NCI-H524 treated with DMSO at 0.1 percent for 48 hours (cell line): ENCODE measurements around the gene PCDH1.
A peak's percentile ranks its signal among the peaks of the same experiment; 100 is the strongest.
"Not testable (repeated sequence)": the region's sequence is repeated elsewhere in the genome, so short reads cannot be mapped to it uniquely, and the experiment has no call there.

ENCODE experiments used
- DNase-seq: peaks from one replicate; lab custom pipeline; 2025; lab: John Stamatoyannopoulos, UW

PCDH1 gene

DNA sequence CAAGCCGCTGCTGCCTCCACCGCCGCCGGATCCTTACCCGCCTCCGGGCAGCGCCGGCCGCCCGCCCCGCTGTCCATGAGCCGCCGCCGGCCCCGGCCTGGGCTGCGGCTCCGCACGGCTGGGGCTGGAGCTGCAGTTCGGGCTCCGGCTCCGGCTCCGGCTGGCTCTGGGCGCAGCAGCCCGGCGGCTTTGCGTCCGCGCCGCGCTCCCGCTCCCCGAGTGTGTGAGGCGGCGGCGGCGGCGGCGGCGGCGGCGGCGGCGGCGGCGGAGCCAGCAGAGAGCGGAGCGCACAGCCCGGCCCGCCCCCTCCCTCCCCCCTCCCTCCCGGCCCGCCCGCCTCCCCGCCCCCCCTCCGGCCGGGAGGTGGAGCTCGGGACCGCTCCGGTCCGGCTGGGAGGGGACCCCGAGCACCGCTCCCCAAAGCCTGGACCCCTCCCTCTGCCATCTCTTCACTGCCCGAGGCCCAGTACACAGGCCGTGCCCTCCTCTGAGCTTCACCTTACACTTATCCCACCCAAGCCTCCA is at the start of gene PCDH1:
Gene PCDH1 (minus strand): TSS at position 225 of the 525 bp plus-strand sequence. CDS start 148 bp downstream, at position 77.
- no peak for DNase-seq

DNA sequence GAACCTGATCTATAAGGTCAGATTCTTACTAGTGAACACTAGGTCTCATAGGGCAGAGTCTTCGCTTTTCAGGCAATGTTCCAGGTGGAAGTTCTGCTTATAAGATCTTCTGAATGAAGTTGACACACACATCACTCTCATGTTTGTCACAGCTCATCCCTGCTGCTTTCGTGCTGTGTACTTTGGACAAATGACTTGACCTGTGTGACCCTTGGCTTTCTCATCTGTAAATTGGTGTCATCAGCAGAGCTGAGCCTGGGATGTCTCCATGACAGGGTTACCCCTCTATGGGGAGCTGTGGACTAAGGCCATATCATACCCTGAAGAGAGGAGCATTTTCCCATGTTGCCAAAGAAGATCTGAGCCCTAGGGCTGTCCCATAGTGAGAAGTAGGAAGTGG is 48.2 kb upstream of the PCDH1 start:
- no peak for DNase-seq

DNA sequence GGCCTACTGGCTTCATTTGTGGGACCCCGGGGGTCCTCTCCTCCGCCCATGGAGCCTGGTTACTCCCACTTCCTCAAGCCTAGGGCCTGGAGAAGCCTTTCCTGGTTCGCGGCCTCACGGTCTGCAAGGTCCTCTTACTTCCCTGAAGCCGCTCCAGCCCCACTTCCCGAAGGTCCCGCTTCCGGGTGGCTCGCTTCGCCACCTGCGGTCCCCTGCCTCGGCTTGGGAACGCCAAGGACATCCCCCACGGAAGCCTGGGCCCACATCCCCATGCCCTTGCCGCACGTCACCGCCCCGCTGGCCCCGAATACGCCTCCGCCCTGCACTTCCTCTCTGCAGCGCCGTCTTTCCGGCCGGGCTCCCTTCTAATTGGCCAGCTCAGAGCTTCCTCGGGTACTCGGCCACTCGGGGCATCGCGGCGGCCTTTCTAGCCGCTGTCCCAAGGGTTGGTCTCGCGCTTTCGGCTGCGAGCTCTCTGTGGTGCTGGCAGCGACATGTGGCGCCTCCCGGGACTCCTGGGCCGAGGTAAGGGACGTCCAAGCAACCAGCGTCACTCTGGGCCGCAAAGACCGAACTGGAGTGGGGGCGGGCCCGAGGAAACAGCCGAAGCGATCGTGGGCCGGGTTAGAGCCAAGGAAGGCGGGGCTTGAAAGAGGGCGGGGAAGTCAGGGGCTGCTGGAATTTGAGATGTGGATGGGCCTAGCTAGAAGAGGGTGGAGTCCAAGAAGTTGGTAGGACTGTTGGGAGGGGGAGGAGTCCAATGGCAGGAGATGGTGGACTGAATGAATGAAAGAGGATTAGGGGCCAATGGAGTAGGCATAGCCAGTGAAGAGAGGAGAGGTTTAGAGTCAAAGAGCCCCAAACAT is 45.5 kb upstream of the PCDH1 start, which contains the start of gene DELE1:
Gene DELE1 (plus strand): TSS at position 424 of the 866 bp plus-strand sequence. CDS start 71 bp downstream, at position 495.
- DNase-seq = peak; percentile 70

DNA sequence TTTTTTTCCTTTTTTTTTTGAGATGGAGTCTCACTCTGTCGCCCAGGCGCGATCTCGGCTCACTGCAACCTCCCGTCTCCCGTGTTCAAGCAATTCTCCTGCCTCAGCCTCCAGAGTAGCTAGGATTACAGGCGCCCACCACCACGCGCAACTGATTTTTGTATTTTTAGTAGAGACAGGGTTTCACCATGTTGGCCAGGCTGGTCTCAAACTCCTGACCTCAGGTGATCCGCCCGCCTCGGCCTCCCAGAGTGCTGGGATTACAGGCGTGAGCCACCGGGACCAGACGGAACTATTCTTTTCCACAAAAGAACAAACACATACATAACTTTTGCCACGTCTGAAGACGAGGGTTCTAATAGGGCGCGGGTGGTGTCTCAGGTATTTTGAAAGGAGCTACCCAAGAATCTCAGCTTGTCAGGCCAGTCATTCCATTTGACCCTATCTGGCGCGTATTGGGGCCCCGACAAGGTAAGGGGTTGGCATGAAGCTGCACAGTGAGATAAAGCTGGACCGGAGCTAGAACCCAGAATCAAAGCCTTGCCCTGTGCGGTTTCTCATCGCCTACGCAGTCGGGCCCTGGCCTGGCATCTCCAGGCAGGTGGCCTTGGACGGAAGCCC is 44.7 kb upstream of the PCDH1 start:
- not testable (repeated sequence) for DNase-seq

DNA sequence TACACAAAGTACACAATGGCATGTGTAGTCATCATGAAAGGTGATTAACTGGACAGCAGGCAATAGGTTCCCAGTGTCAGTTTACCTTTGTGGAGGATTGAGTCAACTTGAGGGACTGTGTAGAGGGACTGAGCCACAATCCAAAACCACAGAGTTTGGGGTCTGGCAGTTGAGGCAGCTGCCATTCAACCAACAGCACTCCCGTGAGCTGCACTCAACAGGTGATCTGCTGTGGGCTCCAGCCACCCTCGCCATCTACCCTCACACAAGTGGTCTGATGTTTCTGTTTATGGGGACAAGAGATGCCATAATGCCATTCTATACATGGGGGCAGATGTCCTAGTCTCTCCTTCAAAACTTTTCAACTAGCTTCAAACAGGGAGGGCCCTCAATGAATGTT is 42.6 kb upstream of the PCDH1 start:
- no peak for DNase-seq

- no peak for DNase-seq
Observed at GRCh38 chr5:141919218-141920119, 41.3 kb upstream of the PCDH1 start.

GRCh38 chr5:141917760-141918159 is 39.5 kb upstream of the PCDH1 start:
- DNase-seq = no peak

DNA sequence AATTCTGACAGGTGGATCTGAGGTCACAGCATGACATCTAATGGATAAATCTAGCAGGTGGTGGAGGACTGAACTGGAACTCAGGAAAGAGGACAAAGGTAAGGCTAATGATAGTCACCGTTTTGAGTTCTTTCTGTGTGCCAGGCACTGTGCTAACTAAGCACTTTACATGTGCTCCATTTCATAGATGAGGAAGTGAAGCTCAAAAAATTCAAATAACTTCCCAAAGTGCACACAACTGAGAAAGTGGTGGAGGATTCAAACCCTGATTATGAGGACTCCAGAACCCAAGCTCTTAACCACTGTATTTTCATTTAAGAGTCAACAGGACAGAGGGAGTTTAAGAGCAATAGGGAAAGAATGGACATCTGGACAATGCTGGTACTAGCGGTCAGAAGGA is 38.3 kb upstream of the PCDH1 start:
- no peak for DNase-seq

DNA sequence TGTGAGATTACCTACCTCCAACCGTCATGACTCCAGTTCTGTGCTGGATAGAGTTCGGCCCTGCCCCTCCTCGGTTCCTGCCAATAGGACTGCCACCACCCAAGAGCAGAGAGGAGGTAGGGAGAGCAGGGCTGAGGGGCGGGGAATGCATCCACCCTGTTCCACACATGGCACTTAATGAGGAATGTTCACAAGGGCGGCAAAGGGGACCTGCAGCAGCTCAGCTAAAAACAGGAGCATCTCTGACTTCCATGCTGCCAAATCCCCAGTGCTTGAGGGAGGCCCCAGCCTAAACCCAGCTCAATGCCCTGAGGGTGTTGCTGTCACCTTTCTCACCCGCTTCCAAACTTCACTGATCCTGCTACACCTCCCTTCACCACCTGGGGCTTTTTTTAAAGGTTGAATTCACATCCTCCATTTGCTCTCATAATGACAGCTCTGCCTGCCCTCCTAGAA is 37.7 kb upstream of the PCDH1 start:
- no peak for DNase-seq

GRCh38 chr5:141914797-141915196 is 36.6 kb upstream of the PCDH1 start:
- DNase-seq = no peak

GRCh38 chr5:141914199-141914743 is 36.1 kb upstream of the PCDH1 start:
- DNase-seq = no peak

DNA sequence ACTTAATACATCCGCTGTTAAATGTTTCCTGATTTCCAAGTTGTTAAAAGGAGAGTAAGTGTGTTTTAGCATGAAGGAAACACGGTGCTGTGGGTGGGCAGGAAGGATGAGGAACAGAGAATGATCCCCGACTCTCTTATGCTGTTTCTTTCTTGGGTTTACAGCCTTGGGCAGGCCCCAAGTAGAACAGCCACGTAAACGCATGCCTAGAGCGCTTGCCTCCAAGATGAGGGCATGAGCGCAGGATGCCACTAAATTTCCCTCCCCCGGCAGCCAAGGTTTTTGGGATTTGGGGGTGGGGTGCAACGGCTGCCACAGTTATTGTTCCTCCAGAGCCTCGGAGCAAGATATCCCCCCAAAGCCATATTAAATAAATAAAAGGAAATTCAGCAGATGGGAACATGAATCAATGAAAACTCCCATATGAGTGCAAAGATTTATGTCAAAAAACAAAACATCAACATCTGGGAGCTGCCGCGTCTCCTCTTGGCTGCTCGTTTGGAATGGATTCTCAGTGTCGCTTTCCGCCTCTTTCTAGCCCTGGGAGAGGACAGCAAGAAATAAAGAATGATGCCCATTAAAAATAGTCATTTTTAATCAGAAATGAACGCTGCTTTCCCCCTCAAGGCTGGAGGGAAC is 35.5 kb upstream of the PCDH1 start:
- no peak for DNase-seq

DNA sequence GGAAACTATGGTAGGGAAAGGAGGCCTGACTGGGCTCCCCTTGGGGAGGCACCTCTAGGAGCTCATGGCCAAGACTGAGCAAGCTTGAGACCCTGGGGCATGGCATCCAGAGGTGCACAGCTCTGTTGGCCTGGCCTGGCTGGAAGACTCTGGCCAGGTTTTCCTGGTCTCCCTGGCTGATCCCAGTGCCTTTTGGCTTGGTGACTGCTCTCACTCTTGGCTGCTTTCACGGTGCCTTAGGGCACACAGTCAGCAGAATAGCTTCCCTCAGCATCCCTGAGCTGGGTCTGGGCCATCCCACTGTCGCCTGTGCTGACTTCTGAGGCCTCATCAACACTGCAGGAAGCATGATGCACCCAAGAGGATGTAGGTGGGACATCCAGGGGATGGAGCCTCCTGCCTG is 32.1 kb upstream of the PCDH1 start:
- DNase-seq = no peak

- no peak for DNase-seq
Observed at GRCh38 chr5:141909212-141909611, 31.0 kb upstream of the PCDH1 start.

DNA sequence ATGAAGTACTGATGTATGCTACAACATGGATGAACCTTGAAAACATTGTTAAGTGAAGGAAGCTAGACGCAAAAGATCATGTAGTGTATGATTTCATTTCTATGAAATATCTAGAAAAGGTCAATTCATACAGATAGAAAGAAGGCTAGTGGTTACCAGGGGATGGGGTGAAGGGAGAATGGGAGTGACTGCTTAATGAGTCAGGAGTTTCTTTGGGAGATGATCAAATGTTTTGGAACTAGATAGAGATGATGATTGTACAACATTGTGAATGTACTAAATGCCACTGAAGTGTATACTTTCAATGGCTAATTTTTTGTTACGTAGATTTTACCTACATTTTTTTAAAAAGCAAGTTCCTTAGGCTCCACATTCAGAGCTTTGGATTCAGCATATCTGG is 30.6 kb upstream of the PCDH1 start:
- no peak for DNase-seq

- DNase-seq = no peak
Observed at GRCh38 chr5:141906972-141907371, 28.8 kb upstream of the PCDH1 start.

DNA sequence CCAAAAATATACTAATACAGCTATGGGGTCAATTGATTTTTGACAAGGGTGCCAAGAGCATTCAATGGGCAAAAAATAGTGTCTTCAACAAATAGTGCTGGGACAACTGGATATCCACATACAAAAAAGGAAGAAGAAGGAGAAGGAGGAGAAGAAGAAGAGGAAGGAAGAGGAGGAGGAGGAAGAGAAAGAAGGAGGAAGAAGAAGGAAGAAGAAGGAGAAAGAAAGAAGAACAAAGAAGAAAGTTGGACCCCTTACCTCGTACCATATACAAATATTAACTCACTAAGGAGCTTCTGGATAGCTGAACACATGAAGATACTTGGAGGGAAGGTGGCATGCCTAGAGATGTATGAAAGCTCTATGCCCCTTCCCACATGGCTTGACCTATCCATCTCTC is 28.3 kb upstream of the PCDH1 start:
- no peak for DNase-seq

GRCh38 chr5:141904551-141904950 is 26.3 kb upstream of the PCDH1 start:
- no peak for DNase-seq

DNA sequence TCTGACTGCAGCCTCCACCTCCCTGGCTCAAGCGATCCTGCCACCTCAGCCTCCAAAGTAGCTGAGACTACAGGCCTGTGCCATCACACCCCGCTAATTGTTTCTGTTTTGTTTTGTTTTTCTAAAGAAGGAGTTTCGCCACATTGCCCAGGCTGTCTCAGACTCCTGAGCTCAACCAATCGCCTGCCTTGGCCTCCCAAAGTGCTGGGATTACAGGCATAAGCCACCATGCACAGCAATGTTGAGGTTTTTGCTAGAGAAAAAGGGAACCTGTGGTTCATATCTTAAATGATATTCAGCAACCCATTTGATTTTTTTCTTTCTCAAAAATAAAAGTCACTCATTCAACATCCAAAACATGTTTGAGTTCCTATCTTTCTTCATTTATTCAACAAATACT is 25.1 kb upstream of the PCDH1 start:
- no peak for DNase-seq

- no peak for DNase-seq
Observed at GRCh38 chr5:141902015-141902814, 24.0 kb upstream of the PCDH1 start.
